ENCODE results near the gene ZNF17. TPM values are rescaled to one million over a fixed set of nuclear protein-coding genes. Genes with fewer than 3 reads are reported as not detected.
A peak's percentile ranks its signal among the peaks of the same experiment; 100 is the strongest.

Gene ZNF17
- total and polyA plus RNA-seq, 5 donors from 2014 or later, result 2.9 to 9.7 (median 5.6) TPM

DNA sequence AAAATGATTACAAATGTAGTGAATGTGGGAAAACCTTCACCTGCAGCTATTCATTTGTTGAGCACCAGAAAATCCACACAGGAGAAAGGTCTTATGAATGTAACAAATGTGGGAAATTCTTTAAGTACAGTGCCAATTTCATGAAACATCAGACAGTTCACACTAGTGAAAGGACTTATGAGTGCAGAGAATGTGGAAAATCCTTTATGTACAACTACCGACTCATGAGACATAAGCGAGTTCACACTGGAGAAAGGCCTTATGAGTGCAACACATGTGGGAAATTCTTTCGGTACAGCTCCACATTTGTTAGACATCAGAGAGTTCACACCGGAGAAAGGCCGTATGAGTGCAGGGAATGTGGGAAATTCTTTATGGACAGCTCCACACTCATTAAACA, 12.1 kb upstream of the ZNF17 start:
- no peak for DNase-seq
- H3K36me3 Mint-ChIP-seq, result peaks cover 71% of the 10 kb centered on the region
- Histone ChIP-seq H3K9me3 (ENCODE audit: control insufficient read depth in 2 of 2, low read length in 2 of 2) (peaks cover 51 to 86% of the 10 kb centered on the region in 2 experiments), H3K36me3 (ENCODE audit: control insufficient read depth, insufficient read depth, low read length) (peaks cover 56% of the 10 kb centered on the region), H3K4me1 (ENCODE audit: control insufficient read depth, insufficient read depth, low read length, poor library complexity, severe bottlenecking) (no peaks in the 10 kb centered on the region), H3K27me3 (ENCODE audit: control insufficient read depth, insufficient read depth, low read length) (no peaks in the 10 kb centered on the region), H3K27ac (ENCODE audit: insufficient read depth, low read length, poor library complexity, severe bottlenecking) (no peak overlapping the region), H3K4me3 (ENCODE audit: low read depth, low read length) (no peak overlapping the region)
- H3K4me3 Mint-ChIP-seq, result no peak overlapping the region
- H3K9me3 Mint-ChIP-seq, result peaks cover 8 to 68% (median 38%) of the 10 kb centered on the region in 7 donors
- ATAC-seq (ENCODE audit: low read depth in 2 of 2), result no peak
- no peak overlapping the region for H3K27ac Mint-ChIP-seq
- no peaks in the 10 kb centered on the region for H3K27me3 Mint-ChIP-seq
- H3K4me1 Mint-ChIP-seq, result peaks cover 0 to 6% (median 3%) of the 10 kb centered on the region in 4 donors

DNA sequence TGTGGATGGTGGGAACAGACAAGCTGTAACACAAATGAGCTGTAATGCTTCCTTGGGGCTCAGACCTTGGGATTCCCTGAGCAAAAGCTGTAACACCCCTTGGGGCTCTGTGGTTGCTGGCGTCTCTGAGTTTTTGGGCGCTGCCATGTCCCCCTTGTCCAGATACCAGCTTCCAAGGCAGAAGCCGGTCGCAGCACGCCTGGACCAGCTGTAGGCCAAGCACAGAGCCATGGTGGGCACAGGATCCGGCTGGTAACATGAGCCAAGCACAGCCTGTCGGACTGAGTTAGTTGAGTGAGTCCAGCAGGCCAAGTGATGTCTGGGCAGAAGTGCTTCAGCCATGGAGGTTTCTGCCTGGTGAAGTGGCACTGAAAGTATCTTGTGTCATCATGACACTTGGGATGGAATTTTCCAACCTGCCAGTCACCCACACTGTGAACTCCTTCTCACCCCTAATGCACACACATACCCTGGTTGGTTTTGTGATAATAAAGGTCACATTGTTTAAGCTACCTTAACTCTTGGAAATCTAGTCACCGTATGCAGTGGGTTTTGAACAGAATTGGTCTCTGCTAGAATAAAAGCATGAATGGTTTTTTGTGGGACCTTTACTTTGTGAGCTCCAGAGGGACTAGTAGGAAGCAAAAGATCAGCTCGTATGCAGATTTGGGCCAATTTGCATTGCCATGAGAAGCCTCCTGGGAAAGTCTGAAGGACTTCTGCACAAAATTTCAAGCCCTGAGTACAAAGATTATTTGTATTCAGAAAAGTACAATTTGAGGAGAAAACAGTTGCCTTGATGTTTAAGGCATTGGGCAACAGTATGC, 7.0 kb upstream of the ZNF17 start:
- ATAC-seq (ENCODE audit: low read depth in 2 of 2) (no peak), DNase-seq (no peak)
- H3K9me3 ChIP-seq (ENCODE audit: control insufficient read depth in 2 of 2, low read length in 2 of 2), result peaks cover 19 to 48% of the 10 kb centered on the region in 2 experiments
- Mint-ChIP-seq H3K4me1 (peaks cover 0 to 10% (median 6%) of the 10 kb centered on the region in 4 donors), H3K36me3 (peaks cover 20% of the 10 kb centered on the region), H3K4me3 (no peak overlapping the region), H3K27me3 (no peaks in the 10 kb centered on the region), H3K9me3 (peaks cover 0 to 22% (median 12%) of the 10 kb centered on the region in 7 donors), H3K27ac (no peak overlapping the region)
- peaks cover 7% of the 10 kb centered on the region for H3K36me3 ChIP-seq (ENCODE audit: control insufficient read depth, insufficient read depth, low read length)
- H3K4me1 ChIP-seq (ENCODE audit: control insufficient read depth, insufficient read depth, low read length, poor library complexity, severe bottlenecking), result no peaks in the 10 kb centered on the region
- no peak overlapping the region for H3K4me3 ChIP-seq (ENCODE audit: low read depth, low read length)
- no peak overlapping the region for H3K27ac ChIP-seq (ENCODE audit: insufficient read depth, low read length, poor library complexity, severe bottlenecking)
- no peaks in the 10 kb centered on the region for H3K27me3 ChIP-seq (ENCODE audit: control insufficient read depth, insufficient read depth, low read length)

DNA sequence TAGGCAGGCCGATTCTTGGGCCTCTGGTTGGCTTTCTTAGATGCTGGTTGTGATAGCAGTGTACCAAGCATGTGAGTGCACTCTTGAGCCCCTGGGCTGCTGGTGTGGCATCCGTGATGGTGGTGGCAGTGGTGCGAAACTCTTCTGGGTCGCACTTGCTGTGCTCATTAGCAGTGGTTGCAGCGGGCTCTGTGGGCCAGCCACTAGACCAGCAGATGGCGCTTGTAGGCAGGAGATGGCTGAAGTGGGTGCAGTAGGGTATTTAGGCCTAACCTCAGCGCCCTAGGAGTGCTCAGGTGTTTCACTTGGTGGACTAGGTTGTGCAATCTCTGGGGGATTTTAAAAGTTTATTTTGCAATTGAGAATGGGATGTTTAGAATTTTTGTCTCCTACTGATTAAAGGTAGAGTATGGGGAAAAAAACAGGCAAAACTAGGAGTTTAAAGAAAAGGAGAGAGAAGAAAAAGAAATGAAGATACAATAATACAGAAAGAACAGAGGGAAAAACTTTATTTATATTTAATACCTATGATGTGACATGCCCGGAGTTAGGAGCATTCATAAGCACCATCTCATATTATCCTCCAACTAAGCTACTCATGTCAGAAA, 4.3 kb upstream of the ZNF17 start:
- Mint-ChIP-seq H3K36me3 (peaks cover 2% of the 10 kb centered on the region), H3K9me3 (peaks cover 3 to 11% (median 6%) of the 10 kb centered on the region in 7 donors), H3K4me1 (peaks cover 11 to 21% (median 14%) of the 10 kb centered on the region in 4 donors), H3K4me3 (peak overlapping the region in 1 of 4 donors; percentile 20), H3K27ac (no peak overlapping the region), H3K27me3 (no peaks in the 10 kb centered on the region)
- ATAC-seq (ENCODE audit: low read depth in 2 of 2), result peak; percentile 27 to 33
- DNase-seq, result peak; percentile 53 to 69 (median 66)
- H3K4me3 ChIP-seq (ENCODE audit: low read depth, low read length), result no peak overlapping the region
- no peaks in the 10 kb centered on the region for H3K36me3 ChIP-seq (ENCODE audit: control insufficient read depth, insufficient read depth, low read length)
- H3K27me3 ChIP-seq (ENCODE audit: control insufficient read depth, insufficient read depth, low read length), result no peaks in the 10 kb centered on the region
- H3K27ac ChIP-seq (ENCODE audit: insufficient read depth, low read length, poor library complexity, severe bottlenecking), result no peak overlapping the region
- H3K4me1 ChIP-seq (ENCODE audit: control insufficient read depth, insufficient read depth, low read length, poor library complexity, severe bottlenecking), result peaks cover 8% of the 10 kb centered on the region
- peaks cover 7 to 26% of the 10 kb centered on the region in 2 experiments for H3K9me3 ChIP-seq (ENCODE audit: control insufficient read depth in 2 of 2, low read length in 2 of 2)

DNA sequence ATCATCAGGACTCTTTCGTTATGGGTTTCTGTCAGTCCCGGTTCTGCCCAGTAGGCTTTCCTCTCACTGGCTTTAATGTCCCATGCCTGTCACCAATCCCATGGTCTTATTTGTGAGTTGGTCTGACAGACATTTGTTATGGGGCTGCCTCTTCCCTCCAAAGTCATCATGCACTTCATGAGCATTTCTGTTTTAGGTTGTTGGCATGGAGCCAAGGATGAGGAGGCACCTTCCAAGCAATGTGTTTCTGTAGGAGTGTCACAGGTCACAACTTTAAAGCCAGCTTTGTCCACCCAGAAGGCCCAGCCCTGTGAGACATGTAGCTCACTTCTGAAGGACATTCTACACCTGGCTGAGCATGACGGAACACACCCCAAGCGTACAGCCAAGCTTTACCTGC, 8.5 kb downstream of the ZNF17 start:
- Mint-ChIP-seq H3K27me3 (no peaks in the 10 kb centered on the region), H3K36me3 (peaks cover 61% of the 10 kb centered on the region), H3K9me3 (peaks cover 5 to 86% (median 43%) of the 10 kb centered on the region in 7 donors), H3K27ac (no peak overlapping the region), H3K4me3 (no peak overlapping the region), H3K4me1 (peaks cover 0 to 9% (median 7%) of the 10 kb centered on the region in 4 donors)
- Histone ChIP-seq H3K4me1 (ENCODE audit: control insufficient read depth, insufficient read depth, low read length, poor library complexity, severe bottlenecking) (no peaks in the 10 kb centered on the region), H3K36me3 (ENCODE audit: control insufficient read depth, insufficient read depth, low read length) (peaks cover 61% of the 10 kb centered on the region), H3K27me3 (ENCODE audit: control insufficient read depth, insufficient read depth, low read length) (no peaks in the 10 kb centered on the region), H3K9me3 (ENCODE audit: control insufficient read depth in 2 of 2, low read length in 2 of 2) (peaks cover 71 to 93% of the 10 kb centered on the region in 2 experiments), H3K4me3 (ENCODE audit: low read depth, low read length) (no peak overlapping the region), H3K27ac (ENCODE audit: insufficient read depth, low read length, poor library complexity, severe bottlenecking) (no peak overlapping the region)
- ATAC-seq (ENCODE audit: low read depth in 2 of 2), result no peak
- no peak for DNase-seq

DNA sequence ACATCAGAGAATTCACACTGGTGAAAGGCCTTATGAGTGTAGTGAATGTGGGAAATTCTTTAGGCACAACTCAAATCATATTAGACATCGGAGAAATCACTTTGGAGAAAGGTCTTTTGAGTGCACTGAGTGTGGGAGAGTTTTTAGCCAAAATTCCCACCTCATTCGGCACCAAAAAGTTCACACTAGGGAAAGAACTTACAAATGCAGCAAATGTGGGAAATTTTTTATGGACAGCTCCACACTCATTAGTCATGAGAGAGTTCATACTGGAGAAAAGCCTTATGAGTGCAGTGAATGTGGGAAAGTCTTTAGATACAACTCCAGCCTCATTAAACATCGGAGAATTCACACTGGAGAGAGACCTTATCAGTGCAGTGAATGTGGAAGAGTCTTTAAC, 10.1 kb downstream of the ZNF17 start:
- peaks cover 5 to 81% (median 39%) of the 10 kb centered on the region in 7 donors for H3K9me3 Mint-ChIP-seq
- H3K27ac Mint-ChIP-seq, result no peak overlapping the region
- no peaks in the 10 kb centered on the region for H3K4me1 ChIP-seq (ENCODE audit: control insufficient read depth, insufficient read depth, low read length, poor library complexity, severe bottlenecking)
- peaks cover 0 to 2% (median 1%) of the 10 kb centered on the region in 4 donors for H3K4me1 Mint-ChIP-seq
- H3K27ac ChIP-seq (ENCODE audit: insufficient read depth, low read length, poor library complexity, severe bottlenecking), result no peak overlapping the region
- peaks cover 45% of the 10 kb centered on the region for H3K36me3 Mint-ChIP-seq
- no peak overlapping the region for H3K4me3 ChIP-seq (ENCODE audit: low read depth, low read length)
- H3K27me3 ChIP-seq (ENCODE audit: control insufficient read depth, insufficient read depth, low read length), result no peaks in the 10 kb centered on the region
- no peak for ATAC-seq (ENCODE audit: low read depth in 2 of 2)
- H3K27me3 Mint-ChIP-seq, result no peaks in the 10 kb centered on the region
- DNase-seq, result no peak
- no peak overlapping the region for H3K4me3 Mint-ChIP-seq
- H3K9me3 ChIP-seq (ENCODE audit: control insufficient read depth in 2 of 2, low read length in 2 of 2), result peaks cover 61 to 96% of the 10 kb centered on the region in 2 experiments
- peaks cover 48% of the 10 kb centered on the region for H3K36me3 ChIP-seq (ENCODE audit: control insufficient read depth, insufficient read depth, low read length)

DNA sequence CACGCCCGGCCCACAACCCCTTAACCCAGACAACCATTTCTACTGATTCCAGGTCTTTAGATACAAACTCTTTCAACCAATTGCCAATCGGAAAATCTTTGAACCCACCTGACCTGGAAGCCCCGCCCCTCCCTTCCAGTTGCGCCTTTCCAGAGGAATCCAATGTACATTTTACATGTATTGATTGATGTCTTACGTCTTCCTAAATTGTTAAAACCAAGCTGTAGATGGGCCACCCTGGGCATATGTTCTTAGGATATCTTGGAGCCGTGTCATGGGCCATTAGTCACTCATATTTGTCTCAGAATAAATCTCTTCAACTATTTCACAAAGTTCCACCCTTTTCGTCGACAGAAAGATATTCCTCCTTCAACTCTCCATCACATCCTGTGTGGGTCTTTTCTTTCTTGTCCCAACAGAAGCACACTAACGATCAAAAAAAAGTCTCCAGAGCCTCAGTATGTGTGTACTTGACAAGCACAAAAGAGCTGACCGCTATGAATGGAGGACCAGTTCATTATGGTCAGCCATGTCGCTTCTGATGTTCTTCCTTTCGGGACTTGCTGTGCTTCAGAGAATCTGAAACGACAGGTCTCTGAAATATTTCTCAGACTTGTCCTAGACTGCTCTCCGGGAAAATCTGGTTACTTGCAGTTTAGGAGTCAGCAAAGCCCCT, 23.6 kb downstream of the ZNF17 start:
- Histone ChIP-seq H3K4me3 (ENCODE audit: low read depth, low read length) (peak overlapping the region; percentile 84), H3K27me3 (ENCODE audit: control insufficient read depth, insufficient read depth, low read length) (no peaks in the 10 kb centered on the region), H3K9me3 (ENCODE audit: control insufficient read depth in 2 of 2, low read length in 2 of 2) (peaks cover 0 to 14% of the 10 kb centered on the region in 2 experiments), H3K27ac (ENCODE audit: insufficient read depth, low read length, poor library complexity, severe bottlenecking) (peak overlapping the region; percentile 75), H3K36me3 (ENCODE audit: control insufficient read depth, insufficient read depth, low read length) (peaks cover 12% of the 10 kb centered on the region), H3K4me1 (ENCODE audit: control insufficient read depth, insufficient read depth, low read length, poor library complexity, severe bottlenecking) (peaks cover 19% of the 10 kb centered on the region)
- Mint-ChIP-seq H3K36me3 (peaks cover 21% of the 10 kb centered on the region), H3K9me3 (peaks cover 6 to 23% (median 9%) of the 10 kb centered on the region in 7 donors), H3K27me3 (no peaks in the 10 kb centered on the region), H3K4me3 (peak overlapping the region; percentile 92 to 99 (median 98)), H3K4me1 (peaks cover 6 to 40% (median 22%) of the 10 kb centered on the region in 4 donors), H3K27ac (peak overlapping the region; percentile 39 to 97 (median 93))
- ATAC-seq (ENCODE audit: low read depth in 2 of 2) (peak in 1 of 2 donors; percentile 0), DNase-seq (no peak)

Data from CD4-positive, CD25-positive, alpha-beta regulatory T cell (primary cell).